MCF 10A (cell line): ENCODE data around the gene CACNA2D3. TPM values are rescaled to one million over a fixed set of nuclear protein-coding genes. Genes with fewer than 3 reads are reported as not detected.

Experiments
- BruUV-seq: library from RNA; stranded (reverse); fragments of 400-500 nt; replicated peaks from 2 replicates; lab custom pipeline; 2021; lab: Mats Ljungman, UMichigan
- CTCF ChIA-PET: fragments of 300-600 bp; sonication (Branson Sonifier 250); formaldehyde crosslinking; extraction: SDS; loops from one replicate; lab custom pipeline; 2021; ENCODE audit warnings: antibody characterized with exemption, inconsistent platforms; lab: Yijun Ruan, JAX
- POLR2A ChIA-PET: fragments of 300-600, 350-650 bp; sonication (Branson Sonifier 250); formaldehyde crosslinking; extraction: SDS; loops from one replicate; lab custom pipeline; 2020; ENCODE audit warnings: antibody characterized with exemption, inconsistent platforms; lab: Yijun Ruan, JAX
- DNase-seq: peaks from one replicate; pipeline ENCODE4 v3.0.0-alpha.2; 2018; ENCODE audit not compliant: unreplicated experiment
- H3K27ac Mint-ChIP-seq: one replicate; pipeline ENCODE4 v1.8.0; 2022; ENCODE audit warnings: mild to moderate bottlenecking, low read depth, mixed read lengths; ENCODE audit not compliant: unreplicated experiment
- H3K27me3 Mint-ChIP-seq: one replicate; pipeline ENCODE4 v1.8.0; 2022; ENCODE audit warnings: mixed read lengths; ENCODE audit not compliant: insufficient read depth, unreplicated experiment
- H3K36me3 Mint-ChIP-seq: one replicate; pipeline ENCODE4 v1.8.0; 2022; ENCODE audit warnings: mild to moderate bottlenecking, moderate library complexity, mixed read lengths; ENCODE audit not compliant: insufficient read depth, unreplicated experiment
- H3K4me1 Mint-ChIP-seq: one replicate; pipeline ENCODE4 v1.8.0; 2022; ENCODE audit warnings: mixed read lengths; ENCODE audit not compliant: insufficient read depth, unreplicated experiment
- H3K4me3 Mint-ChIP-seq: one replicate; pipeline ENCODE4 v1.8.0; 2022; ENCODE audit warnings: mild to moderate bottlenecking, moderate library complexity, mixed read lengths; ENCODE audit not compliant: unreplicated experiment
- H3K9me3 Mint-ChIP-seq: one replicate; pipeline ENCODE4 v1.8.0; 2022; ENCODE audit warnings: mixed read lengths; ENCODE audit not compliant: unreplicated experiment
- intact Hi-C: fragments of 100-400 bp; cut with micrococcal nuclease; formaldehyde crosslinking; loops from 2 replicates; pipeline ENCODE4 v1.14.1; 2022
- total RNA-seq: library from RNA; stranded (reverse); gene quantifications from 2 replicates; pipeline ENCODE4 v1.2.3, GENCODE V29; 2022
- TF ChIP-seq, protein P1 (sequence below): fragments of 200-600 bp; IDR thresholded peaks from one replicate; pipeline ENCODE4 v1.8.0; 2022; ENCODE audit warnings: antibody characterized with exemption, mild to moderate bottlenecking; ENCODE audit not compliant: unreplicated experiment

Gene CACNA2D3
- total RNA-seq, 1 experiment from 2014 or later, result 2.3 TPM

DNA sequence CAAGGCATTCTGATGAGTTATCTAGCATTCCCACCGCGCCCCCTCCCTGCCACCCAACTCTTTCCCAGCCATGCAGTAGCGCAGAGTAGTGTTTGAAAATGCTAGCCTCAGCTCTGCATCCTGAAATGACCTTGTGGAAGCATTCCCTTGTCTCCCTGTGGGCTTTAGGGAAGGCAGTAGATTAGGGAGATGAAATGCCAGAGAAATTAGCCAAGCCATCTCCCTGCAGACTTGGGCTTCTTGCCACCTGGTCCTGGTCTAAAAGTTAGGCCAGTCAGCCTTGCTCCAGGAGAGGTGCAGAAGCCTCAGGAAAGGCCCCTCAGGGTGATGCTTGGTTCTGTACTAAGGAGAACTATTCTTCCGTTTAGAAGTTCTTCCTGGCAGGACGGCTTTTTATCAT is 231.2 kb downstream of the CACNA2D3 start:
- no TSS peak for BruUV-seq
- Mint-ChIP-seq H3K4me3 (no peak overlapping the region), H3K27ac (no peak overlapping the region), H3K4me1 (peaks cover 26% of the 10 kb centered on the region), H3K36me3 (no peaks in the 10 kb centered on the region), H3K9me3 (no peaks in the 10 kb centered on the region), H3K27me3 (no peaks in the 10 kb centered on the region)
- TF ChIP-seq, protein P1, sequence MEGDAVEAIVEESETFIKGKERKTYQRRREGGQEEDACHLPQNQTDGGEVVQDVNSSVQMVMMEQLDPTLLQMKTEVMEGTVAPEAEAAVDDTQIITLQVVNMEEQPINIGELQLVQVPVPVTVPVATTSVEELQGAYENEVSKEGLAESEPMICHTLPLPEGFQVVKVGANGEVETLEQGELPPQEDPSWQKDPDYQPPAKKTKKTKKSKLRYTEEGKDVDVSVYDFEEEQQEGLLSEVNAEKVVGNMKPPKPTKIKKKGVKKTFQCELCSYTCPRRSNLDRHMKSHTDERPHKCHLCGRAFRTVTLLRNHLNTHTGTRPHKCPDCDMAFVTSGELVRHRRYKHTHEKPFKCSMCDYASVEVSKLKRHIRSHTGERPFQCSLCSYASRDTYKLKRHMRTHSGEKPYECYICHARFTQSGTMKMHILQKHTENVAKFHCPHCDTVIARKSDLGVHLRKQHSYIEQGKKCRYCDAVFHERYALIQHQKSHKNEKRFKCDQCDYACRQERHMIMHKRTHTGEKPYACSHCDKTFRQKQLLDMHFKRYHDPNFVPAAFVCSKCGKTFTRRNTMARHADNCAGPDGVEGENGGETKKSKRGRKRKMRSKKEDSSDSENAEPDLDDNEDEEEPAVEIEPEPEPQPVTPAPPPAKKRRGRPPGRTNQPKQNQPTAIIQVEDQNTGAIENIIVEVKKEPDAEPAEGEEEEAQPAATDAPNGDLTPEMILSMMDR, result no peak
- ChIA-PET POLR2A (no interaction called here), CTCF (interaction anchor here (2.0 kb wide), 1 partner anchor 415 kb away, joined by 5 read pairs; no protein-coding TSS in a partner anchor)
- intact Hi-C loops, result no loop called here
- DNase-seq, result no peak

DNA sequence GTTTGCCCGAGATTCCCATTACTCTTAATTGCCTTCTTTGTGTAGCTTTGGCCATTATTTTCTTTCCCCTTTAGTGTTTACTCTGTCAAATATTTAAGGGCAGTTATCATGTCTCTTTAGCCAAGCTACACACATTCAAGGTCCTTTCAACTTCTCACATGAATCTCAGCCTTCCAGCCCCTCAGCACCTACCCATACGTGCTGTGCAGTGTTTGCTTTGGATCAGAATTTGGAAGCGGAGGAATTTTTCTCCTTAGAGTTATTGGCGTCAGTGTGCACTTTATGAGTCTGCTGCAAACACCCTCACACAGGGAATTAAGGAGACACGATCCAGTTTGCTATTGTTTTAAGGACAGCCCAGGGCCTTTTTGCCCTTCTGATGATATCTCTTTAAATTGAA is 231.6 kb downstream of the CACNA2D3 start:
- ChIA-PET CTCF (interaction anchor here (0.6 to 2.0 kb wide), 4 partner anchors 11 to 1907 kb away, joined by 3 to 5 read pairs (median 3); no protein-coding TSS in a partner anchor), POLR2A (no interaction called here)
- TF ChIP-seq, protein P1, result no peak
- Mint-ChIP-seq H3K4me1 (peaks cover 30% of the 10 kb centered on the region), H3K9me3 (no peaks in the 10 kb centered on the region), H3K4me3 (no peak overlapping the region), H3K27me3 (no peaks in the 10 kb centered on the region), H3K36me3 (no peaks in the 10 kb centered on the region), H3K27ac (no peak overlapping the region)
- intact Hi-C loops, result no loop called here
- no peak for DNase-seq
- BruUV-seq, result no TSS peak

DNA sequence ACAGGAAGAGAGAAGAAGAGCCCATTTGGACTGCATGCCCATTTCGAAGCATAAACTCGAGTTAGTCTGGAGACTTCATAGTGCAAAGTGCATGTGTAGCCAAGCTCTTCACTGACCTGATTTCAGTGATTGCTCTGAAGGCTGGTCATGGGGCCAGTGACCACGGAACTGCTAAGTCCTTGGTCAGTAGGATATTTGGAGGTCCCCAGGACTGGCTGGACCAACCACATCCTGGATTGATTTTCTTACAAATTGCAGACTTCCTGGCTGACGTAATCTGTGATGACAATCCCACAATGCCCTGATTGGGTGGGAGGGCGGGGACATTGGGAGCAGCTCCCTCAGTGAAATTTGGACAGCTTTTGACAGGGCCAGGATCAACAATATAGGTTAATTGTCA is 233.4 kb downstream of the CACNA2D3 start:
- Mint-ChIP-seq H3K4me1 (peaks cover 35% of the 10 kb centered on the region), H3K27ac (no peak overlapping the region), H3K9me3 (no peaks in the 10 kb centered on the region), H3K27me3 (no peaks in the 10 kb centered on the region), H3K4me3 (no peak overlapping the region), H3K36me3 (no peaks in the 10 kb centered on the region)
- no TSS peak for BruUV-seq
- intact Hi-C loops, result no loop called here
- ChIA-PET CTCF (interaction anchor here (0.6 kb wide), 2 partner anchors 14 to 192 kb away, joined by 3 read pairs; no protein-coding TSS in a partner anchor), POLR2A (interaction anchor here (0.7 kb wide), 1 partner anchor 37 kb away, joined by 3 read pairs; no protein-coding TSS in a partner anchor)
- TF ChIP-seq, protein P1, result no peak
- DNase-seq, result no peak

DNA sequence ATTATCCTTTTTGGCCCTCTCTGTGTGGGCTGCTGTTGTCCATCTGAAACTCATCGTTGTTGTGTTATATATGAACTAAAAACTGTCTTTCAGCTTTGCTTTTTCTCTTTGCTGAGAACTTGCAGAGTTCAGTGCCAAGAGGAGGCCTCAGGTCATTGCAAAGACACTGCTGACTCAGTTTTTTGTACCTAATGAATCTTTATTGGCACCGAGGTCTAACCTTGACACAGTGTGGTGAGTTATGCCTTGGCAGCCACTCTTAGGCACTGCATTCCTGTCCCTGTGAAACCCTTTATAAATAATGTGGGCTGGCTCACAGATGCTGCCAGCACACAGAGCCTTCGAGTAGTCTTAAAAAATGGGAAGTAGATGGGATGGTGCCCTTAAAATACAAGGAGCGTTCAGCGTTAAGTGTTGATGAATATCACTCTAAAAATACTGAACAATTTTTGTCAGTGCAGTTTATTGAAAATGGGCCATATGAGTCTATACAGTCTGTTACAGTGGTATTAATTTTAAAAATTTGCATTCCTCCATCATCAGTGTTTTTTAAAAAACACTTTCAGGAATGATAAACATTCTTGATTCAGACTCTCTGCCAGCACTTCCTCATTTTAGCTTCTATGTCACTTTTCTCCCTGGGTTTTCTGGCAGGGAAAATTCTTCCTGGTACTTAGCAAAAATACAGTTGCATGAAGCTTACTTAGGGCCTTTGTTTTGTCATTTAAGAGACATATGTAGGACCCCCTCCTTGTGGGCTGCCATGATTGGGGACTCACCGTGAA is 234.1 kb downstream of the CACNA2D3 start:
- peaks cover 35% of the 10 kb centered on the region for H3K4me1 Mint-ChIP-seq

More for the DNA sequence above, 234.1 kb downstream of the CACNA2D3 start:
- ChIA-PET CTCF (interaction anchor here (0.6 to 1.2 kb wide), 4 partner anchors 16 to 1772 kb away, joined by 3 read pairs; no protein-coding TSS in a partner anchor), POLR2A (interaction anchor here (0.7 kb wide), 1 partner anchor 36 kb away, joined by 3 read pairs; no protein-coding TSS in a partner anchor)
- H3K36me3 Mint-ChIP-seq, result no peaks in the 10 kb centered on the region
- no peaks in the 10 kb centered on the region for H3K9me3 Mint-ChIP-seq
- TF ChIP-seq, protein P1, result no peak
- H3K4me3 Mint-ChIP-seq, result no peak overlapping the region
- DNase-seq, result peak; percentile 87
- peak overlapping the region; percentile 51 for H3K27ac Mint-ChIP-seq
- intact Hi-C loops, result no loop called here
- BruUV-seq, result no TSS peak
- H3K27me3 Mint-ChIP-seq, result no peaks in the 10 kb centered on the region
